H1 (cell line): ENCODE data around the gene ZNF488. TPM values are rescaled to one million over a fixed set of nuclear protein-coding genes. Genes with fewer than 3 reads are reported as not detected.

Source experiments
- CHD1 ChIP-seq: IDR thresholded peaks from 2 replicates; pipeline ENCODE4 v1.6.1; 2012; ENCODE audit warnings: low read depth, low read length, improper control_type of control experiment
- CREB1 ChIP-seq: IDR thresholded peaks from 2 replicates; pipeline ENCODE4 v1.6.1; 2012; ENCODE audit warnings: inconsistent platforms
- KDM5A ChIP-seq: fragments of 200-600 bp; IDR thresholded peaks from 2 replicates; pipeline ENCODE4 v1.7.1; 2012; ENCODE audit warnings: mild to moderate bottlenecking, low read length, inconsistent platforms, mixed read lengths
- polyA plus RNA-seq, 7 experiments: library from polyadenylated mRNA; depleted of rRNA in 3 of 7; stranded (reverse) in 5 of 7; unstranded in 2 of 7; fragments of >200 nt in 5 of 7; fragments of 200-250 nt in 2 of 7; gene quantifications; 1 replicate in 5 of 7; 2 replicates in 1 of 7; 4 replicates in 1 of 7; pipeline versions ENCODE4 v1.2.1 to v1.2.3, GENCODE V29; 2011 to 2013; ENCODE audit warnings: missing spikeins in 2 of 7, mixed read lengths in 2 of 7
- total RNA-seq: library from RNA; stranded (reverse); fragmentation: NEBNext Ultra II Directional; extraction: Animal tissue kit (Norgen Biotek cat#: 25700); gene quantifications from 2 replicates; pipeline ENCODE4 v1.2.1, GENCODE V29; 2021
- TF ChIP-seq, protein P1 (sequence below), 3 experiments: IDR thresholded peaks; 1 replicate in 2 of 3; 2 replicates in 1 of 3; pipeline versions ENCODE4 v1.5.1 to v1.6.1; 2011; ENCODE audit warnings: low read length in 3 of 3, mild to moderate bottlenecking in 3 of 3, inconsistent platforms in 2 of 3, low read depth in 1 of 3, moderate library complexity in 1 of 3; ENCODE audit not compliant: insufficient read depth in 1 of 3; ENCODE audit errors: control extremely low read depth in 1 of 3

ZNF488 gene
- total and polyA plus RNA-seq, 2 of the 8 experiments (the other 6 are each of a cell fraction or from before 2014, with no cell fraction given), result 7.9 to 11.4 TPM

DNA sequence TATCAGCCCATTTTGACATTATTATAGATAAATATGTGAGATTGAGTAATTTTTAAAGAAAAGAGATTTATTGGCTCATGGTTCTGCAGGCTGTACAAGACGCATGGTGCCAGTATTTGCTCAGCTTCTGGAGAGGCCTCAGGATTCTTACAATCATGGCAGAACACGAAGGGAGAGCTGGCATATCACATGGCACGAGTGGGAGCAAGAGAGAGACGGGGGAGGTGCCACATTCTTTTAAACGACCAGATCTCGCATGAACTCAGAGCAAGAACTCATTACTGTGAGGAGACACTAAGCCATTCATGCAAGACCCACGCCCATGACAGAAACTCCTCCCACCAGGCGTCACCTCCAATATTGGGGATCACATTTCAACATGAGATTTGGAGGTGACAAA, 40.1 kb upstream of the ZNF488 start (continued):
- TF ChIP-seq, protein P1, sequence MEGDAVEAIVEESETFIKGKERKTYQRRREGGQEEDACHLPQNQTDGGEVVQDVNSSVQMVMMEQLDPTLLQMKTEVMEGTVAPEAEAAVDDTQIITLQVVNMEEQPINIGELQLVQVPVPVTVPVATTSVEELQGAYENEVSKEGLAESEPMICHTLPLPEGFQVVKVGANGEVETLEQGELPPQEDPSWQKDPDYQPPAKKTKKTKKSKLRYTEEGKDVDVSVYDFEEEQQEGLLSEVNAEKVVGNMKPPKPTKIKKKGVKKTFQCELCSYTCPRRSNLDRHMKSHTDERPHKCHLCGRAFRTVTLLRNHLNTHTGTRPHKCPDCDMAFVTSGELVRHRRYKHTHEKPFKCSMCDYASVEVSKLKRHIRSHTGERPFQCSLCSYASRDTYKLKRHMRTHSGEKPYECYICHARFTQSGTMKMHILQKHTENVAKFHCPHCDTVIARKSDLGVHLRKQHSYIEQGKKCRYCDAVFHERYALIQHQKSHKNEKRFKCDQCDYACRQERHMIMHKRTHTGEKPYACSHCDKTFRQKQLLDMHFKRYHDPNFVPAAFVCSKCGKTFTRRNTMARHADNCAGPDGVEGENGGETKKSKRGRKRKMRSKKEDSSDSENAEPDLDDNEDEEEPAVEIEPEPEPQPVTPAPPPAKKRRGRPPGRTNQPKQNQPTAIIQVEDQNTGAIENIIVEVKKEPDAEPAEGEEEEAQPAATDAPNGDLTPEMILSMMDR (IDR thresholded peaks at IDR 0.05; ENCODE audit: control extremely low read depth in 1 of 3, insufficient read depth in 1 of 3, low read depth in 1 of 3, low read length in 3 of 3), result no peak
- TF ChIP-seq CREB1, result no peak
- no peak for TF ChIP-seq CHD1
- no peak for TF ChIP-seq KDM5A
